Pulmonary artery endothelial cell (primary cell): ENCODE results near the gene CD82. TPM values are rescaled to one million over a fixed set of nuclear protein-coding genes. Genes with fewer than 3 reads are reported as not detected.

Source experiments
- DNase-seq: peaks from one replicate; pipeline ENCODE4 v3.0.0-alpha.2; 2011; ENCODE audit warnings: low read depth, low spot score
- total RNA-seq: library from RNA; depleted of rRNA; stranded (reverse); fragments of >200 nt; gene quantifications from 2 replicates; pipeline ENCODE4 v1.2.3, GENCODE V29; 2014

CD82 gene
- total RNA-seq, 1 donor from 2014 or later = 29.0 TPM

GRCh38 chr11:44598831-44599230, 33.4 kb downstream of the CD82 start:
- DNase-seq = no peak

GRCh38 chr11:44600261-44600660, 34.8 kb downstream of the CD82 start:
- DNase-seq = no peak

- DNase-seq = no peak
Observed at GRCh38 chr11:44600839-44601383, 35.4 kb downstream of the CD82 start.

GRCh38 chr11:44601471-44602370, 36.3 kb downstream of the CD82 start:
- DNase-seq = no peak

- no peak for DNase-seq
Observed at GRCh38 chr11:44602891-44603310, 37.4 kb downstream of the CD82 start.

GRCh38 chr11:44604171-44604581, 38.7 kb downstream of the CD82 start:
- DNase-seq = no peak

GRCh38 chr11:44605068-44605708, 39.7 kb downstream of the CD82 start:
- DNase-seq = no peak

- no peak for DNase-seq
Observed at GRCh38 chr11:44605965-44606364, 40.5 kb downstream of the CD82 start.

GRCh38 chr11:44606472-44606871, 41.0 kb downstream of the CD82 start:
- DNase-seq = no peak

GRCh38 chr11:44607319-44607962, 42.0 kb downstream of the CD82 start:
- no peak for DNase-seq

GRCh38 chr11:44607987-44608386, 42.5 kb downstream of the CD82 start:
- no peak for DNase-seq

GRCh38 chr11:44608651-44608990, 43.2 kb downstream of the CD82 start:
- DNase-seq = no peak

- no peak for DNase-seq
Observed at GRCh38 chr11:44608991-44609782, 43.7 kb downstream of the CD82 start.

- DNase-seq = no peak
Observed at GRCh38 chr11:44609783-44610155, 44.3 kb downstream of the CD82 start.

- no peak for DNase-seq
Observed at GRCh38 chr11:44610186-44610955, 44.9 kb downstream of the CD82 start.

- no peak for DNase-seq
Observed at GRCh38 chr11:44611088-44611487, 45.6 kb downstream of the CD82 start.

- DNase-seq = no peak
Observed at GRCh38 chr11:44611687-44612434, 46.4 kb downstream of the CD82 start.

GRCh38 chr11:44613153-44613552, 47.7 kb downstream of the CD82 start:
- no peak for DNase-seq

GRCh38 chr11:44614281-44614775, 48.9 kb downstream of the CD82 start:
- DNase-seq = no peak
